ENCODE measurements around the gene TTC17. TPM values are rescaled to one million over a fixed set of nuclear protein-coding genes. Genes with fewer than 3 reads are reported as not detected.

Gene TTC17
- total and polyA plus RNA-seq, 10 donors = 31.1 to 208 (median 109) TPM

DNA sequence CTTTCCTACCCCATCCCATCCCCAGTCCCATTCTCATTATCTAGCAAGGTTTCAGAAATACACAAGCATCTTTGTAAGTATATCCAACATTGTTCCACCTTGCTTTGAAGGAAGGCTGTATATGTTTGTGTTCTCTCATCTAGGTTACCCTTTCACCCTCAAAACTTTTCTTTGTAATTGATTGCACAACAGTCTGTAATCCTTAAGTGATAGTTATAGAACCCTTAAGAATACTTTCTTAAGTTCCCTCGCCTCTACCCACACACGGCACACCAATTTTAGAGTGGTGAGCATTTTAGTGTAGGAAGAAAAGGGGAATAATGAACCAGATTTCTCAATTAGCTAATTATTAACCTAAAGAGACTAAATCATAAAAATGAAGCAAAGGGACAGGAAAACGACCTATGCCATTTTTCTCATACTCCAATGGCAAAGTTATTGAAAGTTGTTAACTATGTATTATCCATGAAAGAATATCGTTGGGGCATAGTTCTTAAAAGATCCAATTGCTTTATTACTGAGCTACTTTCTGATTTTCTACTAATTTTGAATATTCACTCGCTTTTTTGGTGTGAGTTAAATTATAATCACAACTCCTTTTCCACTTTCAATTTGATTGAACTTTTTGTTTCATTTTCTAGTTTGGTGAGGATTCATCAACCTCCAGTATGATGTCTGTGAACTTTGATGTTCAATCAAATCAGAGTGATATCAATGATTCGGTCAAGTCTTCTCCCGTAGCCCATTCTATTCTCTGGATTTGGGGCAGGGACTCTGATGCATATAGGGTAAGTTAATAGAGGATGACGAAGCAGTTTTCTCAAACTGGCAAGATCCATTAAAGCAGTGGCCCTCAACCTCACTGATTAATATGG, 44.9 kb downstream of the TTC17 start:
- Histone ChIP-seq H3K4me3 (no peak overlapping the region), H3K27me3 (replicated peaks in 1 of 7) (no peaks in the 10 kb centered on the region), H3K36me3 (peaks cover 7 to 100% (median 84%) of the 10 kb centered on the region in 6 donors), H3K4me1 (no peaks in the 10 kb centered on the region), H3K27ac (no peak overlapping the region), H3K9me3 (no peaks in the 10 kb centered on the region)
- 84 to 94% (median 92%) methylated on average over 8 of the region's 8 CpGs for WGBS, 5 donors
- intact Hi-C loops (cut with DNase I; ENCODE audit: low total_unique reads) = no loop called here
- TF ChIP-seq POLR2A (IDR thresholded peaks at IDR 0.05) (no peak), POLR2AphosphoS5 (IDR thresholded peaks at IDR 0.05) (no peak)
- TF ChIP-seq, protein P1, sequence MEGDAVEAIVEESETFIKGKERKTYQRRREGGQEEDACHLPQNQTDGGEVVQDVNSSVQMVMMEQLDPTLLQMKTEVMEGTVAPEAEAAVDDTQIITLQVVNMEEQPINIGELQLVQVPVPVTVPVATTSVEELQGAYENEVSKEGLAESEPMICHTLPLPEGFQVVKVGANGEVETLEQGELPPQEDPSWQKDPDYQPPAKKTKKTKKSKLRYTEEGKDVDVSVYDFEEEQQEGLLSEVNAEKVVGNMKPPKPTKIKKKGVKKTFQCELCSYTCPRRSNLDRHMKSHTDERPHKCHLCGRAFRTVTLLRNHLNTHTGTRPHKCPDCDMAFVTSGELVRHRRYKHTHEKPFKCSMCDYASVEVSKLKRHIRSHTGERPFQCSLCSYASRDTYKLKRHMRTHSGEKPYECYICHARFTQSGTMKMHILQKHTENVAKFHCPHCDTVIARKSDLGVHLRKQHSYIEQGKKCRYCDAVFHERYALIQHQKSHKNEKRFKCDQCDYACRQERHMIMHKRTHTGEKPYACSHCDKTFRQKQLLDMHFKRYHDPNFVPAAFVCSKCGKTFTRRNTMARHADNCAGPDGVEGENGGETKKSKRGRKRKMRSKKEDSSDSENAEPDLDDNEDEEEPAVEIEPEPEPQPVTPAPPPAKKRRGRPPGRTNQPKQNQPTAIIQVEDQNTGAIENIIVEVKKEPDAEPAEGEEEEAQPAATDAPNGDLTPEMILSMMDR (IDR thresholded peaks at IDR 0.05 in 8 of 11, conservative IDR thresholded peaks at IDR 0.05 in 3 of 11) = no peak
- no peak for DNase-seq

DNA sequence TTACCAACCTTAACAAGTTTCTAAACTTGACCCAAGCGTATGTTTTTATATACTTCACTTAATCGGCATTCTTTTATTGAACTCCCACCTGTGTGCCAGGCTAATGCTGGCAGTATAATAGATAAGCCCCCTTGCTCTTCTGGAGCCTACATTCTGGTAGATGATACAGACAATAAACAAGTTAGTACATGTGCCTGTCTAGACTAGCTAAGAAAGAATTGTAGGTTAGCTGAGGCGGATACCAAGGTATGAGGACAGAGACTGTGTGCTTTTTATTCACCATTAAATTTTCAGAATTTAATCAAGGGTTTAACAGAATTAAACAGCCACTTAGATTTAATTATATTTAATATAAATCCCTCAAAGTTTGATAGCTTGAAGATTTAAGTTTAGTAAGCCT, 45.7 kb downstream of the TTC17 start:
- Histone ChIP-seq H3K4me1 (no peaks in the 10 kb centered on the region), H3K36me3 (peaks cover 7 to 100% (median 83%) of the 10 kb centered on the region in 6 donors), H3K4me3 (no peak overlapping the region), H3K27ac (no peak overlapping the region), H3K9me3 (no peaks in the 10 kb centered on the region), H3K27me3 (replicated peaks in 1 of 7) (no peaks in the 10 kb centered on the region)
- no peak for TF ChIP-seq POLR2AphosphoS5 (IDR thresholded peaks at IDR 0.05)
- TF ChIP-seq, protein P1 (IDR thresholded peaks at IDR 0.05 in 8 of 11, conservative IDR thresholded peaks at IDR 0.05 in 3 of 11) = no peak
- TF ChIP-seq POLR2A (IDR thresholded peaks at IDR 0.05) = no peak
- 95 to 99% (median 96%) methylated on average over 3 of the region's 3 CpGs for WGBS, 5 donors
- intact Hi-C loops (cut with DNase I; ENCODE audit: low total_unique reads) = no loop called here
- DNase-seq = no peak

DNA sequence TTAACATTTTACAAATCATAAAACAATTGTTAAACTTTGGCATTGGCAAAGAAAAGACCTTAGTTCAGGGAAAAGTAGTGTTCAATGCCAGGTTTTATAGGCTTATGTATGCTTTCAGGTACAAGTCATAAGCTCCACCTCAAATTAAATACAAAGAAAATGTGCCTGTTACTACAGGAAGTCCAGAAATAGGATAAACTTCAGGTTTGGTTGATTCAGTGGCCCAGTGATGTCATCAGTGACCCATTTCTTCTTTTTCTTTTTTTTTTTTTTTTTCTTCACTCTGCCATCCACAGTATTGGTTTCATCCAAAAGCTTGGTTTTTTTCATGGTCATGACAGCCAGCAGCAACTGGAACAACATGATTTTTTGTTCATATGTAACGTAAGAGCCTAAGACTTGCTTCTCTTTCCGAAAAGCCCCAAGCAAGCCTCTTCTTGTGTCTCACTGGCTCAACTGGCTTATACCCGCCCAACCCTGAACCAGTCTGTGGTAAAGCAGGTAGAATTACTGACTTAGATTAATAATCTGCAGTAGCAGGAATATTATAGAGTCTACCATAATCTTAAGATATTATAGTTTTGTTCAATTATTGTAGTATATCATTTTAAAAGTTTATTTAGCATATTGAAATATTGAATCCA, 46.2 kb downstream of the TTC17 start:
- intact Hi-C loops (cut with DNase I; ENCODE audit: low total_unique reads) = no loop called here
- Histone ChIP-seq H3K27me3 (replicated peaks in 1 of 7) (no peaks in the 10 kb centered on the region), H3K9me3 (no peaks in the 10 kb centered on the region), H3K36me3 (peaks cover 7 to 100% (median 81%) of the 10 kb centered on the region in 6 donors), H3K4me1 (no peaks in the 10 kb centered on the region), H3K27ac (no peak overlapping the region), H3K4me3 (no peak overlapping the region)
- WGBS, 5 donors = 95 to 100% (median 96%) methylated on average over 3 of the region's 3 CpGs
- TF ChIP-seq, protein P1 (IDR thresholded peaks at IDR 0.05 in 8 of 11, conservative IDR thresholded peaks at IDR 0.05 in 3 of 11) = no peak
- TF ChIP-seq POLR2A (IDR thresholded peaks at IDR 0.05) (no peak), POLR2AphosphoS5 (IDR thresholded peaks at IDR 0.05) (no peak)
- DNase-seq = no peak

DNA sequence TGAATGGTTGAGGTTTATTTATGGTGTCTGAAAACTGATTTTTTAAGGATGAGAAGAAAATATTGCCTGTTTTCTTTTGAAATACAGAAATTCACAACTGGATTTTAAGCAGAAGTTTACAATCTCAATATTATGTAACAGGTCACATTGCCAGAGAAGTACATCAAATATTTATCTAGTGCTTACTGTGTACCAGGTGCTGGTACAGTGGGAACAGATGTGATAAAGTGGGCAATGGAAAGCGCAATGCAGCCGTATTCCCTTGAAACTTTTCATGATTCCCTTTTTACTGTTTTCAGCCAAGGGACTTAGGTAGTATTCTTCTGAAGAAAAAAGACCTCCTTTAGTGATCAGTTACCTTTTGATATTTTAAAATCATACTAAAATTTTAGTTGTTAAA, 49.6 kb downstream of the TTC17 start:
- Histone ChIP-seq H3K36me3 (peaks cover 7 to 99% (median 64%) of the 10 kb centered on the region in 6 donors), H3K9me3 (no peaks in the 10 kb centered on the region), H3K27me3 (replicated peaks in 1 of 7) (no peaks in the 10 kb centered on the region), H3K4me3 (no peak overlapping the region), H3K4me1 (no peaks in the 10 kb centered on the region), H3K27ac (no peak overlapping the region)
- 93 to 99% (median 96%) methylated on average over 2 of the region's 2 CpGs for WGBS, 5 donors
- DNase-seq = no peak
- intact Hi-C loops (cut with DNase I; ENCODE audit: low total_unique reads) = no loop called here
- no peak for TF ChIP-seq POLR2AphosphoS5 (IDR thresholded peaks at IDR 0.05)
- TF ChIP-seq, protein P1 (IDR thresholded peaks at IDR 0.05 in 8 of 11, conservative IDR thresholded peaks at IDR 0.05 in 3 of 11) = no peak
- TF ChIP-seq POLR2A (IDR thresholded peaks at IDR 0.05) = no peak

All from spleen (tissue), 11 donors.